H9 (cell line): ENCODE measurements around the gene ZNF503. TPM values are rescaled to one million over a fixed set of nuclear protein-coding genes. Genes with fewer than 3 reads are reported as not detected.

Experiments used
- DNase-seq: peaks from one replicate; pipeline ENCODE4 v3.0.0-alpha.2; 2017
- H2AFZ ChIP-seq: one replicate; pipeline ENCODE4 v1.6.1; 2013; ENCODE audit warnings: mild to moderate bottlenecking, low read length, control low read depth, moderate library complexity
- H2AK5ac ChIP-seq: 2 replicates; pipeline ENCODE4 v1.6.1; 2013; ENCODE audit warnings: low read length, control low read depth, mixed read lengths; ENCODE audit not compliant: insufficient read length
- H2BK120ac ChIP-seq: one replicate; pipeline ENCODE4 v1.6.1; 2013; ENCODE audit warnings: low read depth, mild to moderate bottlenecking, low read length, control low read depth, inconsistent platforms; ENCODE audit not compliant: poor library complexity, severe bottlenecking
- H2BK12ac ChIP-seq: 2 replicates; pipeline ENCODE4 v1.6.1; 2013; ENCODE audit warnings: low read length, control low read depth, mixed read lengths, low read depth; ENCODE audit not compliant: insufficient read length
- H2BK15ac ChIP-seq: 2 replicates; pipeline ENCODE4 v1.6.1; 2013; ENCODE audit warnings: low read depth, low read length, control low read depth
- H2BK20ac ChIP-seq: one replicate; pipeline ENCODE4 v1.6.1; 2013; ENCODE audit warnings: low read depth, mild to moderate bottlenecking, low read length, control low read depth, inconsistent platforms; ENCODE audit not compliant: poor library complexity, severe bottlenecking
- H2BK5ac ChIP-seq: 2 replicates; pipeline ENCODE4 v1.6.1; 2013; ENCODE audit warnings: low read length, control low read depth, mixed read lengths; ENCODE audit not compliant: insufficient read length
- H3K14ac ChIP-seq: 2 replicates; pipeline ENCODE4 v1.6.1; 2013; ENCODE audit warnings: low read length, control low read depth; ENCODE audit not compliant: insufficient read depth
- H3K18ac ChIP-seq: 2 replicates; pipeline ENCODE4 v1.6.1; 2013; ENCODE audit warnings: low read depth, mild to moderate bottlenecking, mixed read lengths, low read length, control low read depth; ENCODE audit not compliant: insufficient read length
- H3K23ac ChIP-seq: 2 replicates; pipeline ENCODE4 v1.6.1; 2013; ENCODE audit warnings: low read length, control low read depth, mixed read lengths, low read depth; ENCODE audit not compliant: insufficient read length
- H3K23me2 ChIP-seq: 2 replicates; pipeline ENCODE4 v1.6.1; 2013; ENCODE audit warnings: low read depth, mild to moderate bottlenecking, mixed read lengths, low read length, control low read depth; ENCODE audit not compliant: insufficient read length, poor library complexity, severe bottlenecking
- H3K27ac ChIP-seq: 2 replicates; pipeline ENCODE4 v1.5.1; 2013; ENCODE audit warnings: low read length, control low read depth, mixed read lengths, low read depth; ENCODE audit not compliant: insufficient read length
- H3K27me3 ChIP-seq: 2 replicates; pipeline ENCODE4 v1.6.1; 2013; ENCODE audit warnings: low read length, control low read depth, inconsistent platforms; ENCODE audit not compliant: insufficient read depth
- H3K4ac ChIP-seq: 2 replicates; pipeline ENCODE4 v1.6.1; 2013; ENCODE audit warnings: low read depth, mild to moderate bottlenecking, control low read depth, inconsistent platforms, low read length, moderate library complexity
- H3K4me1 ChIP-seq: 2 replicates; pipeline ENCODE4 v1.6.1; 2013; ENCODE audit warnings: low read length, control low read depth, inconsistent platforms; ENCODE audit not compliant: insufficient read depth
- H3K4me2 ChIP-seq: 2 replicates; pipeline ENCODE4 v1.6.1; 2013; ENCODE audit warnings: low read length, control low read depth, mixed read lengths; ENCODE audit not compliant: insufficient read length, insufficient read depth
- H3K56ac ChIP-seq: 2 replicates; pipeline ENCODE4 v1.6.1; 2013; ENCODE audit warnings: low read depth, mild to moderate bottlenecking, mixed read lengths, low read length, control low read depth; ENCODE audit not compliant: insufficient read length
- H3K79me1 ChIP-seq: 2 replicates; pipeline ENCODE4 v1.6.1; 2013; ENCODE audit warnings: low read depth, mild to moderate bottlenecking, moderate library complexity, low read length, control low read depth, inconsistent platforms; ENCODE audit not compliant: insufficient read depth, poor library complexity, severe bottlenecking
- H3K79me2 ChIP-seq: 2 replicates; pipeline ENCODE4 v1.6.1; 2013; ENCODE audit warnings: low read length, control low read depth, inconsistent platforms; ENCODE audit not compliant: insufficient read depth
- H3K9ac ChIP-seq: 2 replicates; pipeline ENCODE4 v1.6.1; 2013; ENCODE audit warnings: low read length, control low read depth, mixed read lengths; ENCODE audit not compliant: insufficient read length; ENCODE audit errors: extremely low read depth
- H3K9me3 ChIP-seq: one replicate; pipeline ENCODE4 v1.6.1; 2013; ENCODE audit warnings: low read depth, low read length, inconsistent platforms; ENCODE audit not compliant: control insufficient read depth
- H3T11ph ChIP-seq: one replicate; pipeline ENCODE4 v1.6.1; 2013; ENCODE audit warnings: mild to moderate bottlenecking, low read length, control low read depth, inconsistent platforms
- H4K20me1 ChIP-seq: one replicate; pipeline ENCODE4 v1.6.1; 2013; ENCODE audit not compliant: control insufficient read depth, insufficient read length, insufficient read depth
- H4K5ac ChIP-seq: 2 replicates; pipeline ENCODE4 v1.6.1; 2013; ENCODE audit warnings: low read depth, mild to moderate bottlenecking, mixed read lengths, low read length, control low read depth; ENCODE audit not compliant: insufficient read length
- H4K8ac ChIP-seq: replicated peaks from 2 replicates; pipeline ENCODE4 v1.6.1; 2013; ENCODE audit warnings: low read length, control low read depth, mixed read lengths, low read depth; ENCODE audit not compliant: insufficient read length
- H4K91ac ChIP-seq: 2 replicates; pipeline ENCODE4 v1.6.1; 2013; ENCODE audit warnings: low read depth, mild to moderate bottlenecking, moderate library complexity, mixed read lengths, low read length, control low read depth; ENCODE audit not compliant: insufficient read length
- H3K27ac Mint-ChIP-seq, 3 experiments: 2 replicates in 2 of 3; 3 replicates in 1 of 3; pipeline ENCODE4 v1.8.0; 2020 to 2021; ENCODE audit warnings: mixed read lengths in 3 of 3, mild to moderate bottlenecking in 1 of 3, moderate library complexity in 1 of 3
- H3K27me3 Mint-ChIP-seq: 2 replicates; pipeline ENCODE4 v1.8.0; 2021; ENCODE audit warnings: low read depth, mild to moderate bottlenecking, moderate library complexity, mixed read lengths
- H3K36me3 Mint-ChIP-seq, 3 experiments: 2 replicates in 2 of 3; 3 replicates in 1 of 3; pipeline ENCODE4 v1.8.0; 2020 to 2021; ENCODE audit warnings: low read depth in 3 of 3, mixed read lengths in 3 of 3; ENCODE audit not compliant: insufficient read depth in 1 of 3
- H3K4me1 Mint-ChIP-seq, 2 experiments: 2 replicates each; pipeline ENCODE4 v1.8.0; 2020; ENCODE audit warnings: mixed read lengths in 2 of 2
- H3K4me3 Mint-ChIP-seq, 2 experiments: 2 replicates in 1 of 2; 3 replicates in 1 of 2; pipeline ENCODE4 v1.8.0; 2020 to 2021; ENCODE audit warnings: mild to moderate bottlenecking in 2 of 2, mixed read lengths in 2 of 2, moderate library complexity in 1 of 2
- H3K9me3 Mint-ChIP-seq, 2 experiments: 2 replicates in 1 of 2; 3 replicates in 1 of 2; pipeline ENCODE4 v1.8.0; 2020; ENCODE audit warnings: mild to moderate bottlenecking in 2 of 2, mixed read lengths in 2 of 2, moderate library complexity in 1 of 2
- CTCF ChIP-seq: fragments of 200-600 bp; sonication (generic); conservative IDR thresholded peaks from 3 replicates; pipeline ENCODE4 v1.8.0; 2021; ENCODE audit warnings: antibody characterized with exemption, mild to moderate bottlenecking
- WGBS: extraction: QIAGEN DNeasy Blood & Tissue Kit; methylation state at CpG from one replicate; pipeline ENCODE4 v1.1.7; 2013; ENCODE audit warnings: missing lambda C conversion rate, low lambda C conversion rate, mixed read lengths; ENCODE audit not compliant: insufficient read length; ENCODE audit errors: extremely low coverage; 5-methylcytosine and 5-hydroxymethylcytosine counted together
- total RNA-seq: library from RNA; stranded (reverse); gene quantifications from 2 replicates; pipeline ENCODE4 v1.2.1, GENCODE V29; 2021

The ZNF503 gene
- total RNA-seq, 1 experiment from 2014 or later = 0.09 TPM

DNA sequence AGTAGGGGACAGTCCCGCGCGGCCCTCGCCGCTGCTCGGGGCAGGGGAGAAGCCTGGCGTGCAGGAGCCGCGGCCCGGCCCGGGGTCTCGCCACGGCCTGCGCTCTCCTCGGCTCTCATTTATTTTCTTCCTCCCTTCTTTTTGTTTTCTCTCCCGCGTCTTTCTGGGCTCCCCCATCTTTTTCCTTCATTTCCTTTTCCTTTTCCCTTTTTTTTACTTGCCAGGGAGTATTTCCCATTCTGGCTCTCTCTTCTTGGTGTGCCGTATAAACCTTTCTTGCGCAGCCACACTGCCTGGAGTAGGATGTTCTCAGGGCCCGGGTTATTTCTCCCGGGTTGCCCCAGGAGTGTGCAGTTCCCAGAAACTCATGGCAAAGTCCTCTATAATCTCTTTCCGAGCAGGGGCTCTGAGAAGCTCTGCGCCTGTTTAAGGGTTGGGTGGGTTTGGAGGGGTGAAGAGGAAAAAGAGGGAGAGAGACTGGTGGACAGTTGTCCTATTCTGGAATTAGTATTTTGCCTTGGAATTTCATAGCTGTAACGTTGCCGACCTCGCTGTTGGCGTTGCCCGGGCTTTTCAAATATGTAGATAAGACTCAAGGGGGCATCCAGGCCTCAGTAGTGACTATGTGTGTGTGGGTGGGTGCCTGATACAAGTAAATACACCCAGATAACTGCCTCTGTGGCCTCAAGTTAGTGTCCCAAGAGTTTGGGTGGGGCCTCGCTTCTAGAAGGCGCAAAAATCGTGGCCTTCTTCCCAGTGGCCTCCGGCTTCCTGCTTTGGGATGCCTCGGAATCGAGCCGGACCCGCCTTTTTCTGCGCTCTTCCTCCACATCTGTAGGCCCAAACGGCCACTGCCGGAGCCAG lies 4.3 kb upstream of the ZNF503 start:
- H3K4ac ChIP-seq = no peak overlapping the region
- peaks cover 73% of the 10 kb centered on the region for H3K27me3 ChIP-seq
- no peak for TF ChIP-seq CTCF
- no peak overlapping the region for H3K27ac Mint-ChIP-seq
- no peaks in the 10 kb centered on the region for H3K79me1 ChIP-seq
- H4K5ac ChIP-seq = no peak overlapping the region
- no peak overlapping the region for H3K4me2 ChIP-seq
- no peak overlapping the region for H3K27ac ChIP-seq
- H3K56ac ChIP-seq = no peak overlapping the region
- H3K23me2 ChIP-seq = peaks cover 40% of the 10 kb centered on the region
- H3K23ac ChIP-seq = no peak overlapping the region
- no peak overlapping the region for H2AK5ac ChIP-seq
- no peak overlapping the region for H2BK15ac ChIP-seq
- H3K18ac ChIP-seq = no peak overlapping the region
- WGBS = no CpG with 5 or more reads among the region's 39 CpGs
- peaks cover 38 to 49% of the 10 kb centered on the region in 2 experiments for H3K4me1 Mint-ChIP-seq
- no peak overlapping the region for H2BK5ac ChIP-seq
- H3K27me3 Mint-ChIP-seq = peaks cover 95% of the 10 kb centered on the region
- peaks cover 3% of the 10 kb centered on the region for H4K20me1 ChIP-seq
- no peak overlapping the region for H2AFZ ChIP-seq
- H3K79me2 ChIP-seq = no peaks in the 10 kb centered on the region
- no peaks in the 10 kb centered on the region; a peak in 1 of 7 replicates for H3K36me3 Mint-ChIP-seq
- H3K9me3 ChIP-seq = no peaks in the 10 kb centered on the region
- H3T11ph ChIP-seq = no peak overlapping the region
- H3K4me1 ChIP-seq = no peaks in the 10 kb centered on the region
- peak overlapping the region in 1 of 2 experiments; percentile 67; a peak in 3 of 5 replicates for H3K4me3 Mint-ChIP-seq
- H2BK20ac ChIP-seq = no peak overlapping the region
- H3K9me3 Mint-ChIP-seq = peaks cover 0 to 2% of the 10 kb centered on the region in 2 experiments; a peak in 3 of 5 replicates
- no peak overlapping the region for H2BK12ac ChIP-seq
- no peak overlapping the region for H3K14ac ChIP-seq
- no peak overlapping the region for H4K8ac ChIP-seq
- no peak overlapping the region for H2BK120ac ChIP-seq
- no peak overlapping the region for H3K9ac ChIP-seq
- no peak for DNase-seq
- H4K91ac ChIP-seq = no peak overlapping the region
